SK-N-SH (cell line): ENCODE data around the gene FCSK.

Experiments used
- CTCF ChIP-seq: fragments of 200-600 bp; sonication (generic); IDR thresholded peaks from 2 replicates; pipeline ENCODE4 v1.6.1; 2017; ENCODE audit warnings: antibody characterized with exemption, mild to moderate bottlenecking, moderate library complexity
- FOSL2 ChIP-seq: IDR thresholded peaks from 2 replicates; pipeline ENCODE4 v1.4.0; 2012; ENCODE audit warnings: low read depth, mild to moderate bottlenecking, moderate library complexity, borderline replicate concordance
- POLR2AphosphoS5 ChIP-seq: IDR thresholded peaks from 2 replicates; pipeline ENCODE4 v1.6.1; 2012; ENCODE audit warnings: low read depth, low read length
- REST ChIP-seq: IDR thresholded peaks from 2 replicates; pipeline ENCODE4 v1.6.1; 2012; ENCODE audit warnings: mild to moderate bottlenecking, low read depth, low read length, moderate library complexity
- RFX5 ChIP-seq: IDR thresholded peaks from 2 replicates; pipeline ENCODE4 v1.6.1; 2012; ENCODE audit warnings: mild to moderate bottlenecking, improper control_type of control experiment, low read length
- USF1 ChIP-seq: IDR thresholded peaks from 2 replicates; pipeline ENCODE4 v1.4.0; 2012; ENCODE audit warnings: low read depth, borderline replicate concordance

GRCh38 chr16:70496513-70496912 lies 42.1 kb downstream of the FCSK start:
- TF ChIP-seq POLR2AphosphoS5 (no peak), REST (no peak), RFX5 (no peak), FOSL2 (no peak), CTCF (no peak), USF1 (no peak)
